GM19324 (cell line): ENCODE data around the gene HNRNPL.
A peak's percentile ranks its signal among the peaks of the same experiment; 100 is the strongest.
"Not testable (repeated sequence)": the region's sequence is repeated elsewhere in the genome, so short reads cannot be mapped to it uniquely, and the experiment has no call there.

Source experiments
- ATAC-seq: cut with Tn5 transposase; IDR thresholded peaks from one replicate; pipeline ENCODE4 v1.9.1; 2021; ENCODE audit warnings: mild to moderate bottlenecking, moderate library complexity; ENCODE audit not compliant: unreplicated experiment, low FRiP score

The HNRNPL gene

GRCh38 chr19:38870612-38871011, 20.8 kb upstream of the HNRNPL start:
- no peak for ATAC-seq

DNA sequence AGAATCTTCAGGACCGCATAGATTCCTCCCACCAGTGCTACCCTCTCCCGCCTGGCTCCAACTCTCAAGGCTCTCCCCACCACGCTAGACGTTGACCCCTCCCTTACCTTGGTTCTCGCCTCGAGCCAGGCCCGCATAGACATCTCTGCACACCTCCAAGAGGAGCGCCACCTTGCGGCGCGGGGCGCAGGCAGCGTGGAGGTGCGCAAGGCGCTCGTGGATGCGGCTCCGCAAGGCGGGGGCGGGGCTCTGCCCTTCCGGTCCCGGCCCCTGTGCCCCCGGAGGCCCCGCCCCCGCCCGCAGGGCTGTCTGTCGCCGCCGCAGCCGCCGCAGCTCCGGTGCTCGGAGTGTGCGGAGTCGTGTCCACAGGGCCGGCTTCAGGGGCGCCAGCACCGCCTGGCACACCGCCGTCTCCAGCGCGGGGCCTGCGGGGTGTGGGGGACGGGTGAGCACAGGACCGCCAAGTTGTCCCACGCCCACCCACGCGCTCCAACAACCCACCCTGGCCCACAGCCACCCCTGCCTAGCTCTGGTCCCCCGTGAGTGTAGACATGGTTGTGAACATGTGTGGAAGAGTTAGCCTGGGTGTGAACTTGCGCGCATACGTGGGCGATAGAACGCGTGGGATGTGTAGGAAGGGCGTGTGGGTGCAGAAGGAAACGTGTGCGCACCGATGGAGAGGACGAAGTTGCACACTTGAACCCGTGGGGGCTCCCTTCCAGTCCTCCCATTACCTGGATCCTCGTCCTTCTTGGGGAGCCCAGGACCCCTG, 20.2 kb upstream of the HNRNPL start:
- ATAC-seq: peak; percentile 62

DNA sequence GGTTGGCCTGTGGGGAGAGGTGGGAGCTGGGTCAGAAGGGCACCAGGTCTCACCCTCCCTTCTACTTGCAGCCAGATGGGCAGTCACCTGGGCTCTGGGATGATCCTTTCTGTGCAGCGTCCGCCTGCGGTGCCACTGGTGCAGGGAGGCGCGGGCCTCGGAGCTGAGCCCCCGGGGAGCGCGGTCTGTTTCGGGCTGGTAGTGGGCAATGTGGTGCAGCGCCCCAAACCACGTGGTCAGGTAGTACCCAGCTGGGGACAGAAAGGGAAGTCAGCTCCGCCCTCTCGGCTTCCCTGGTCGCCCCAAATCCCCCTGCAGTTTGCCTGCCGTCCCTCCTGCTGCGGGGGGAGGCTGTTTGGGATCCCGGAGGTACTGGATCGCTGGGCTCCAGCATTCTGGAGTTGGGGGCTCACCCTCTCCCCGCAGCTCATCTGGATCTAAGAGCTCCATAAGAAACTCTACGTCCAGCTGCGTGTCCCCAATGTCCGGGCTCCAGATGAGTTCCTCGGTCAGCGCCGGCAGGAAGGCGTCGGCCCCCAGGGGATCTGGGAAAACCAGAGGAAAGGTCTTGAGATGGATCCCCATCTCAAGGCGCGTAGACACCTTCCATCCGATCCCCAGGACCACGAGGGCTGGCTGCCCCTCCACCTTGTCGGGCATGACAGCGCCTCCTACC, 19.5 kb upstream of the HNRNPL start:
- peak; percentile 15 for ATAC-seq

GRCh38 chr19:38868551-38868950, 18.8 kb upstream of the HNRNPL start:
- ATAC-seq: no peak

- ATAC-seq: no peak
Measured at GRCh38 chr19:38867171-38867780, 17.5 kb upstream of the HNRNPL start.

DNA sequence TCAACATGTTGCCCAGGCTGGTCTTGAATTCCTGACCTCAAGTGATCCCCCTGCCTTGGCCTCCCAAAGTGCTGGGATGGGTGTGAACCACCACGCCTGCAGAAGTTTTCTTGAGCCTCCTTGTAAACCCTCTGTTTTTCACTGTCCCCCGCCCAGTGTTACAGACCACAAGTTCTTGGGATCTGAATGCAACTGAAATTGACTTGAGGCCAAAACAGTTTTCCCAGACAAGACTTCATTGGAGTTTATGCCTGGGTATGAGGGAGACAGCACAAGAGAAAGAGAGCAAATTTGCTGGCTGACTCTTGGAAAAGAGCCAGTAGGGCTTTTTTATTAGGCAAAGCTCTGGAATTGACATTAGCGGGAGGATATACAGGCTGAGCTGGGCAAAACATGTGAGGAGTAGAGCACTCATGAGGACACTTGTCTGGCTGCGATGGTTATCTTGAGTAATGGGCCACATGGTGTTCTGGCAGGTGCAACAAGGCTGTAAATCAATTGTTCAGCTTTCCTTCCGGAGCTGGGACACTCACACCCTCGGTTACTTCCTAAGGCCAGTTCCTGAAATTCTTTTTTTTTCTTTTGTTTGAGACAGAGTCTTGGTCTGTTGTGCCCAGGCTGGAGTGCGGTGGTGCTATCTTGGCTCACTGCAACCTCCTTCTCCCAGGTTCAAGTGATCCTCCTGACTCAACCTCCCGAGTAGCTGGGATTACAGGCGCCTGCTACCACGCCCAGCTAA, 12.7 kb upstream of the HNRNPL start:
- no peak for ATAC-seq

- no peak for ATAC-seq
Measured at GRCh38 chr19:38861368-38861767, 11.6 kb upstream of the HNRNPL start.

- not testable (repeated sequence) for ATAC-seq
Measured at GRCh38 chr19:38859631-38860204, 9.9 kb upstream of the HNRNPL start.

- ATAC-seq: no peak
Measured at GRCh38 chr19:38856813-38857212, 7.0 kb upstream of the HNRNPL start.

DNA sequence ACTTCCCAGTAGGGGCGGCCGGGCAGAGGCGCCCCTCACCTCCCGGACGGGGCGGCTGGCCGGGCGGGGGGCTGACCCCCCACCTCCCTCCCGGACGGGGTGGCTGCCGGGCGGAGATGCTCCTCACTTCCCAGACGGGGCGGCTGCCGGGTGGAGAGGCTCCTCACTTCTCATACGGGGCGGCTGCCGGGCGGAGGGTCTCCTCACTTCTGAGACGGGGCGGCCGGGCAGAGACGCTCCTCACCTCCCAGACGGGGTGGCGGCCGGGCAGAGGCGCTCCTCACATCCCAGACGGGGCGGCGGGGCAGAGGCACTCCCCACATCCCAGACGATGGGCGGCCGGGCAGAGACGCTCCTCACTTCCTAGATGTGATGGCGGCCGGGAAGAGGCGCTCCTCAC, 6.0 kb upstream of the HNRNPL start:
- ATAC-seq: not testable (repeated sequence)

DNA sequence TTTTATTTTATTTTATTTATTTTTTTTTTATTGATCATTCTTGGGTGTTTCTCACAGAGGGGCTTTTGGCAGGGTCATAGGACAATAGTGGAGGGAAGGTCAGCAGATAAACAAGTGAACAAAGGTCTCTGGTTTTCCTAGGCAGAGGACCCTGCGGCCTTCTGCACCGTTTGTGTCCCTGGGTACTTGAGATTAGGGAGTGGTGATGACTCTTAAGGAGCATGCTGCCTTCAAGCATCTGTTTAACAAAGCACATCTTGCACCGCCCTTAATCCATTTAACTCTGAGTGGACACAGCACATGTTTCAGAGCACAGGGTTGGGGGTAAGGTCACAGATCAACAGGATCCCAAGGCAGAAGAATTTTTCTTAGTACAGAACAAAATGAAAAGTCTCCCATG, 5.2 kb upstream of the HNRNPL start:
- not testable (repeated sequence) for ATAC-seq

DNA sequence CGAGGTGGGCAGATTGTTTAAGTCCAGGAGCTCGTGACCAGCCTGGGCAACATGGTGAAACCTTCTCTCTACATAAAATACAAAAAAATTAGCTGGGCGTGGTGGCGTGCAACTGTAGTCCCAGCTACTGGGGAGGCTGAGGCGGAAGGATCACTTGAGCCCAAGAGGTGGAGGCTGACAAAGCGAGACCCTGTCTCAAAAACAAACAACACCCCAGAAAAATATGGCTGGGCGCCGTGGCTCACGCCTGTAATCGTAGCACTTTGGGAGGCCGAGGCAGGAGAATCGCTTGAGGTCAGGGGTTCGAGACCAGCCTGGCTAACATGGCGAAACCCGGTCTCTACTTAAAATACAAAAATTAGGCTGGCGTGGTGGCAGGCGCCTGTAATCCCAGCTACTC, 3.4 kb upstream of the HNRNPL start:
- no peak for ATAC-seq

GRCh38 chr19:38852231-38853044, 2.7 kb upstream of the HNRNPL start:
- no peak for ATAC-seq

GRCh38 chr19:38851622-38852230, 1.9 kb upstream of the HNRNPL start:
- ATAC-seq: peak; percentile 17

GRCh38 chr19:38850976-38851621, 1.3 kb upstream of the HNRNPL start:
- ATAC-seq: no peak

- peak; percentile 67 for ATAC-seq
Measured at GRCh38 chr19:38850436-38850975, 720 bp upstream of the HNRNPL start.

- ATAC-seq: peak; percentile 35
Measured at GRCh38 chr19:38849147-38849859, 483 bp downstream of the HNRNPL start.
